Measurements from ENCODE around the gene PLIN3.
"Not testable (repeated sequence)": the region's sequence is repeated elsewhere in the genome, so short reads cannot be mapped to it uniquely, and the experiment has no call there.

GRCh38 chr19:4900879-4901278 lies 33.4 kb upstream of the PLIN3 start:
- not testable (repeated sequence) for TF ChIP-seq POLR2A, CTCF (IDR thresholded peaks at IDR 0.05)
